Cardiac fibroblast (primary cell): ENCODE data around the gene PHTF2.
A peak's percentile ranks its signal among the peaks of the same experiment; 100 is the strongest.

Source experiments
- DNase-seq, 2 donors: peaks; one replicate each; pipeline versions ENCODE4 v3.0.0 to v3.0.0-alpha.2; 2010; ENCODE audit warnings: low read depth in 2 of 2
- H3K4me3 ChIP-seq, 2 donors: replicated peaks in 1 of 2; 1 replicate in 1 of 2; 2 replicates in 1 of 2; pipeline ENCODE4 v1.5.1; 2011; ENCODE audit warnings: low read depth in 2 of 2, low read length in 2 of 2, mild to moderate bottlenecking in 2 of 2, moderate library complexity in 1 of 2
- TF ChIP-seq, protein P1 (sequence below): IDR thresholded peaks from one replicate; pipeline ENCODE4 v1.5.1; 2011; ENCODE audit warnings: low read depth, mild to moderate bottlenecking, low read length, inconsistent platforms

PHTF2 gene

DNA sequence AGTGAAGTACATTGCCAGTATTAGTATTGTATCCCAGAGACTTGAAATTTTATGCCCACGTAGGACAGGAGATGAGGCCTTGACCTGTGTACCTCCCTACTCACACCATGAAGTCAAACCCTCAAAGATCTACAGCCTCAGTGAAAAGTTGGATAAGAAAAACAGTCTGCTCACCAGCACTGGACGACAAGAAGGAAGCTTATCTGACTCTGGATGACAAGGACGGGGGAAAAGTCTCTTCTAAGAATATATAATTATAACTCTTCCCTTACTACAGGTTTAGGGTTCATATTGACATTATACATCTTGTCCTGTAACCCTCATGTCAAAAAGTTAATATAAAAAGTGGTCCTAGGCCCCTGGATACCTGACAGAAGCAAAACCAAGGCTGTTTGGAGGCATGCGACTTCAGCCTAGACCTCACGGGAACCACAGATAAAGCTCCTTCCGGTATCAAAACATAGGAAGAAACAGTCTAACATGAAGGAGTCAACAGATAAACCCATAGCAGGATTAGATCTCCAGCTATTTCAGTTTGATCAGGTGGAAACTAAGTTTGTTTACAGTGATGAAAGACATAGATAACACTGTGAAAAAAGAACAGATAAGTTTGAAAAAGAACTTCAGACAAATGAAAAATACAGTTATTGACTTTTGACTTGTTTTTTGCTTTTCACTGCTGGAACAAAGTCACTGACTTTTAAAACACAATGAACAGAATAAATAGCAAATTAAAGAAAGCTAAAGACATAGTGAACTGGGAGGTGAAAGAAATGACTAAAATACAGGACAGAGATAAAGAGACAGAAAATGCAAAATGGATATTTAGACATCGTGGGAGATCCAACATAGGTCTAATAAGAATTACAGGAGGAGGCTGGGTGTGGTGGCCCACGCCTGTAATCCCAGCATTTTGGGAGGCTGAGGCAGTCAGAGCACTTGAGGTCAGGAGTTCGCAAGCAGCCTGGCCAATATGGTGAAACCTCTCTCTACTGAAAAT, 145.9 kb downstream of the PHTF2 start:
- TF ChIP-seq, protein P1, sequence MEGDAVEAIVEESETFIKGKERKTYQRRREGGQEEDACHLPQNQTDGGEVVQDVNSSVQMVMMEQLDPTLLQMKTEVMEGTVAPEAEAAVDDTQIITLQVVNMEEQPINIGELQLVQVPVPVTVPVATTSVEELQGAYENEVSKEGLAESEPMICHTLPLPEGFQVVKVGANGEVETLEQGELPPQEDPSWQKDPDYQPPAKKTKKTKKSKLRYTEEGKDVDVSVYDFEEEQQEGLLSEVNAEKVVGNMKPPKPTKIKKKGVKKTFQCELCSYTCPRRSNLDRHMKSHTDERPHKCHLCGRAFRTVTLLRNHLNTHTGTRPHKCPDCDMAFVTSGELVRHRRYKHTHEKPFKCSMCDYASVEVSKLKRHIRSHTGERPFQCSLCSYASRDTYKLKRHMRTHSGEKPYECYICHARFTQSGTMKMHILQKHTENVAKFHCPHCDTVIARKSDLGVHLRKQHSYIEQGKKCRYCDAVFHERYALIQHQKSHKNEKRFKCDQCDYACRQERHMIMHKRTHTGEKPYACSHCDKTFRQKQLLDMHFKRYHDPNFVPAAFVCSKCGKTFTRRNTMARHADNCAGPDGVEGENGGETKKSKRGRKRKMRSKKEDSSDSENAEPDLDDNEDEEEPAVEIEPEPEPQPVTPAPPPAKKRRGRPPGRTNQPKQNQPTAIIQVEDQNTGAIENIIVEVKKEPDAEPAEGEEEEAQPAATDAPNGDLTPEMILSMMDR, result no peak
- DNase-seq, result no peak
- no peak overlapping the region for H3K4me3 ChIP-seq

GRCh38 chr7:77950548-77950947, 152.0 kb downstream of the PHTF2 start:
- no peak overlapping the region for H3K4me3 ChIP-seq
- no peak for DNase-seq
- TF ChIP-seq, protein P1, result no peak

- H3K4me3 ChIP-seq, result no peak overlapping the region
- TF ChIP-seq, protein P1, result no peak
- DNase-seq, result peak; percentile 2 to 25
Observed at GRCh38 chr7:77954773-77955555, 156.4 kb downstream of the PHTF2 start.

- H3K4me3 ChIP-seq, result no peak overlapping the region
- no peak for DNase-seq
- TF ChIP-seq, protein P1, result no peak
Observed at GRCh38 chr7:77958436-77958835, 159.9 kb downstream of the PHTF2 start.

DNA sequence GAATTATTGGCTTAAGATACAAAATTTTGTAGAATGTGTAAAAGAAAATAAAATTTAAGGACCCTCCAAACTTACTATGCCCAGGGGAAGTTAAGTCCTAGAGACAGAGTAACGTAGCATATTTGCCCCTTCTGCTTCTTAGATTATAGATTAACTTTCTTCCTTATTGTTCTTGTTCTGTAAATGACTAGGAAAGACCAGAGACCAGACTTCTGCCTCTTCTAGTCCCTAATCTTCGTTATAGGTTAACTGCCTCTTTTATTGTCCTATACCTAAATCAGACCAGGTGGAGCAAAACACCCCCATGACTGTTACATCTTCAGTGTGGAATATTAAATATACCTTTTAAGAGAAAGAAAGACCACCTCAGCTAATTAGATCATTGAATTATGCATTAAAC, 160.5 kb downstream of the PHTF2 start:
- TF ChIP-seq, protein P1, result no peak
- no peak for DNase-seq

GRCh38 chr7:77960336-77960735, 161.8 kb downstream of the PHTF2 start:
- TF ChIP-seq, protein P1, result no peak
- no peak for DNase-seq
- no peak overlapping the region for H3K4me3 ChIP-seq

More for the DNA sequence above, 160.5 kb downstream of the PHTF2 start:
- no peak overlapping the region for H3K4me3 ChIP-seq
